Muscle layer of duodenum (tissue), 2 donors: ENCODE results near the gene MYCN.
"Not testable (repeated sequence)": the region's sequence is repeated elsewhere in the genome, so short reads cannot be mapped to it uniquely, and the experiment has no call there.

Experiments
- H3K27ac ChIP-seq: one replicate; pipeline ENCODE4 v1.7.0; 2013; ENCODE audit warnings: mild to moderate bottlenecking, low read length
- H3K27me3 ChIP-seq: one replicate; pipeline ENCODE4 v1.7.0; 2013; ENCODE audit warnings: low read depth, mild to moderate bottlenecking, control low read depth, low read length
- H3K36me3 ChIP-seq, 2 donors: one replicate each; pipeline ENCODE4 v1.7.0; 2013; ENCODE audit warnings: low read length in 2 of 2, control low read depth in 1 of 2, mild to moderate bottlenecking in 1 of 2; ENCODE audit not compliant: insufficient read depth in 2 of 2, control insufficient read depth in 1 of 2
- H3K4me1 ChIP-seq, 2 donors: one replicate each; pipeline ENCODE4 v1.7.0; 2013; ENCODE audit warnings: low read length in 2 of 2, mild to moderate bottlenecking in 2 of 2, control low read depth in 1 of 2, moderate library complexity in 1 of 2; ENCODE audit not compliant: insufficient read depth in 2 of 2, control insufficient read depth in 1 of 2
- H3K4me3 ChIP-seq, 2 donors: one replicate each; pipeline ENCODE4 v1.7.0; 2013; ENCODE audit warnings: low read length in 2 of 2, low read depth in 1 of 2, mild to moderate bottlenecking in 1 of 2
- H3K9me3 ChIP-seq, 2 donors: one replicate each; pipeline ENCODE4 v1.7.0; 2013; ENCODE audit warnings: low read length in 2 of 2, control low read depth in 1 of 2, mild to moderate bottlenecking in 1 of 2; ENCODE audit not compliant: control insufficient read depth in 1 of 2
- donor health status: healthy.

Gene MYCN

GRCh38 chr2:15909736-15910135, 30.6 kb upstream of the MYCN start:
- Histone ChIP-seq H3K27me3 (no peaks in the 10 kb centered on the region), H3K4me1 (peaks cover 0 to 17% of the 10 kb centered on the region in 2 donors), H3K27ac (no peak overlapping the region), H3K9me3 (no peaks in the 10 kb centered on the region), H3K36me3 (no peaks in the 10 kb centered on the region), H3K4me3 (no peak overlapping the region)

GRCh38 chr2:15911270-15911669, 29.1 kb upstream of the MYCN start:
- not testable (repeated sequence) for H3K27ac ChIP-seq, H3K36me3 ChIP-seq, H3K27me3 ChIP-seq, H3K4me3 ChIP-seq, H3K9me3 ChIP-seq
- H3K4me1 ChIP-seq: peaks cover 0 to 23% of the 10 kb centered on the region in 2 donors

- no peak overlapping the region for H3K27ac ChIP-seq
- H3K9me3 ChIP-seq: no peaks in the 10 kb centered on the region
These were observed 28.7 kb upstream of the MYCN start for GRCh38 chr2:15911686-15912085.

GRCh38 chr2:15912203-15912602, 28.1 kb upstream of the MYCN start:
- H3K27me3 ChIP-seq: no peaks in the 10 kb centered on the region
- H3K36me3 ChIP-seq: no peaks in the 10 kb centered on the region
- H3K4me1 ChIP-seq: peaks cover 0 to 23% of the 10 kb centered on the region in 2 donors
- no peak overlapping the region for H3K4me3 ChIP-seq
- H3K9me3 ChIP-seq: no peaks in the 10 kb centered on the region
- H3K27ac ChIP-seq: no peak overlapping the region

More at GRCh38 chr2:15911686-15912085, 28.7 kb upstream of the MYCN start:
- H3K36me3 ChIP-seq: no peaks in the 10 kb centered on the region
- H3K4me3 ChIP-seq: no peak overlapping the region
- H3K4me1 ChIP-seq: peaks cover 0 to 23% of the 10 kb centered on the region in 2 donors
- no peaks in the 10 kb centered on the region for H3K27me3 ChIP-seq

GRCh38 chr2:15913146-15913545, 27.2 kb upstream of the MYCN start:
- Histone ChIP-seq H3K4me3 (no peak overlapping the region), H3K4me1 (peaks cover 0 to 23% of the 10 kb centered on the region in 2 donors), H3K27me3 (no peaks in the 10 kb centered on the region), H3K27ac (no peak overlapping the region), H3K36me3 (no peaks in the 10 kb centered on the region), H3K9me3 (no peaks in the 10 kb centered on the region)

- Histone ChIP-seq H3K4me3 (no peak overlapping the region), H3K9me3 (no peaks in the 10 kb centered on the region), H3K27ac (no peak overlapping the region), H3K27me3 (no peaks in the 10 kb centered on the region), H3K36me3 (no peaks in the 10 kb centered on the region), H3K4me1 (peaks cover 0 to 25% of the 10 kb centered on the region in 2 donors)
These were observed 25.6 kb upstream of the MYCN start for GRCh38 chr2:15914596-15915385.

GRCh38 chr2:15915546-15915945, 24.8 kb upstream of the MYCN start:
- H3K27me3 ChIP-seq, H3K27ac ChIP-seq, H3K4me3 ChIP-seq, H3K9me3 ChIP-seq, H3K36me3 ChIP-seq: not testable (repeated sequence)
- H3K4me1 ChIP-seq: peaks cover 0 to 27% of the 10 kb centered on the region in 2 donors

GRCh38 chr2:15916336-15916735, 24.0 kb upstream of the MYCN start:
- Histone ChIP-seq H3K4me1 (peaks cover 0 to 27% of the 10 kb centered on the region in 2 donors), H3K27me3 (no peaks in the 10 kb centered on the region), H3K36me3 (no peaks in the 10 kb centered on the region), H3K27ac (no peak overlapping the region), H3K9me3 (no peaks in the 10 kb centered on the region), H3K4me3 (no peak overlapping the region)

GRCh38 chr2:15918761-15919356, 21.5 kb upstream of the MYCN start:
- no peak overlapping the region for H3K4me3 ChIP-seq
- H3K36me3 ChIP-seq: no peaks in the 10 kb centered on the region
- no peaks in the 10 kb centered on the region for H3K9me3 ChIP-seq
- no peaks in the 10 kb centered on the region for H3K27me3 ChIP-seq
- no peak overlapping the region for H3K27ac ChIP-seq
- H3K4me1 ChIP-seq: peaks cover 0 to 14% of the 10 kb centered on the region in 2 donors

- no peaks in the 10 kb centered on the region for H3K36me3 ChIP-seq
- H3K27me3 ChIP-seq: no peaks in the 10 kb centered on the region
- no peak overlapping the region for H3K27ac ChIP-seq
- no peaks in the 10 kb centered on the region for H3K9me3 ChIP-seq
- no peak overlapping the region for H3K4me3 ChIP-seq
- peaks cover 0 to 9% of the 10 kb centered on the region in 2 donors for H3K4me1 ChIP-seq
These were observed 20.5 kb upstream of the MYCN start for GRCh38 chr2:15919716-15920434.

GRCh38 chr2:15920696-15921095, 19.7 kb upstream of the MYCN start:
- Histone ChIP-seq H3K4me1 (peaks cover 0 to 4% of the 10 kb centered on the region in 2 donors), H3K9me3 (no peaks in the 10 kb centered on the region), H3K27me3 (no peaks in the 10 kb centered on the region), H3K27ac (no peak overlapping the region), H3K4me3 (no peak overlapping the region), H3K36me3 (no peaks in the 10 kb centered on the region)
